PC-9 (cell line): Measurements from ENCODE around the gene EPB41L5. TPM values are rescaled to one million over a fixed set of nuclear protein-coding genes. Genes with fewer than 3 reads are reported as not detected.

ENCODE experiments used
- BruUV-seq: library from RNA; stranded (reverse); fragments of 400-500 nt; replicated peaks from 2 replicates; lab custom pipeline; 2021; lab: Mats Ljungman, UMichigan
- CTCF ChIA-PET: fragments of 300-600 bp; sonication (Branson Sonifier 250); formaldehyde crosslinking; loops from one replicate; lab custom pipeline; 2022; ENCODE audit warnings: antibody characterized with exemption; lab: Charles Lee
- POLR2A ChIA-PET: fragments of 300-600 bp; sonication (Branson Sonifier 250); formaldehyde crosslinking; loops from one replicate; lab custom pipeline; 2022; ENCODE audit warnings: antibody characterized with exemption; ENCODE audit not compliant: unreplicated experiment; lab: Charles Lee
- DNase-seq, 2 experiments: peaks; one replicate each; pipeline versions ENCODE4 v3.0.0 to v3.0.0-alpha.2; 2015 to 2022; ENCODE audit warnings: mixed read lengths in 1 of 2
- H2AFZ ChIP-seq: fragments of 200-600 bp; sonication (generic); 2 replicates; pipeline ENCODE4 v1.8.1; 2017; ENCODE audit warnings: antibody characterized with exemption
- H3F3A ChIP-seq: fragments of 200-600 bp; sonication (generic); 2 replicates; pipeline ENCODE4 v1.8.1; 2017; ENCODE audit warnings: antibody characterized with exemption, mild to moderate bottlenecking, low read depth; ENCODE audit not compliant: insufficient read depth
- H3K27ac ChIP-seq: fragments of 200-600 bp; sonication (generic); 2 replicates; pipeline ENCODE4 v1.6.1; 2016; ENCODE audit warnings: mixed run types
- H3K27me3 ChIP-seq: fragments of 200-600 bp; sonication (generic); 2 replicates; pipeline ENCODE4 v1.6.1; 2016; ENCODE audit warnings: low read depth, mixed run types; ENCODE audit not compliant: insufficient read depth
- H3K36me3 ChIP-seq: fragments of 200-600 bp; sonication (generic); 2 replicates; pipeline ENCODE4 v1.6.1; 2016; ENCODE audit warnings: low read depth, mixed run types
- H3K4me1 ChIP-seq: fragments of 200-600 bp; sonication (generic); replicated peaks from 2 replicates; pipeline ENCODE4 v1.6.1; 2016; ENCODE audit warnings: mixed run types; ENCODE audit not compliant: insufficient read depth
- H3K4me2 ChIP-seq: fragments of 200-600 bp; sonication (generic); 2 replicates; pipeline ENCODE4 v1.6.1; 2017; ENCODE audit warnings: mixed run types
- H3K4me3 ChIP-seq: fragments of 200-600 bp; sonication (generic); 2 replicates; pipeline ENCODE4 v1.6.1; 2016; ENCODE audit warnings: mixed run types
- H3K79me2 ChIP-seq: fragments of 200-600 bp; sonication (generic); 2 replicates; pipeline ENCODE4 v1.6.1; 2017; ENCODE audit warnings: low read depth, mixed run types
- H3K9me2 ChIP-seq: fragments of 200-600 bp; sonication (generic); 2 replicates; pipeline ENCODE4 v1.8.1; 2017; ENCODE audit warnings: mild to moderate bottlenecking; ENCODE audit not compliant: insufficient read depth
- H3K9me3 ChIP-seq: fragments of 200-600 bp; sonication (generic); 2 replicates; pipeline ENCODE4 v1.8.1; 2016; ENCODE audit warnings: low read depth; ENCODE audit not compliant: insufficient read depth
- H4K20me1 ChIP-seq: fragments of 200-600 bp; sonication (generic); 2 replicates; pipeline ENCODE4 v1.8.1; 2017; ENCODE audit not compliant: insufficient read depth
- CTCF ChIP-seq: fragments of 200-600 bp; sonication (generic); conservative IDR thresholded peaks from 2 replicates; pipeline ENCODE4 v1.6.1; 2017; ENCODE audit warnings: mixed run types, antibody characterized with exemption, mild to moderate bottlenecking, moderate library complexity
- EZH2 ChIP-seq: fragments of 200-600 bp; sonication (generic); IDR thresholded peaks from 2 replicates; pipeline ENCODE4 v1.8.0; 2017; ENCODE audit warnings: antibody characterized with exemption, low read depth
- intact Hi-C: fragments of 100-400 bp; cut with micrococcal nuclease; formaldehyde crosslinking; loops from one replicate; pipeline ENCODE4 v1.10.0; 2022; ENCODE audit not compliant: unreplicated experiment
- total RNA-seq: library from RNA; stranded (reverse); gene quantifications from 2 replicates; pipeline ENCODE4 v1.2.3, GENCODE V29; 2021

EPB41L5 gene
- total RNA-seq, 1 experiment from 2014 or later, result 18.4 TPM

DNA sequence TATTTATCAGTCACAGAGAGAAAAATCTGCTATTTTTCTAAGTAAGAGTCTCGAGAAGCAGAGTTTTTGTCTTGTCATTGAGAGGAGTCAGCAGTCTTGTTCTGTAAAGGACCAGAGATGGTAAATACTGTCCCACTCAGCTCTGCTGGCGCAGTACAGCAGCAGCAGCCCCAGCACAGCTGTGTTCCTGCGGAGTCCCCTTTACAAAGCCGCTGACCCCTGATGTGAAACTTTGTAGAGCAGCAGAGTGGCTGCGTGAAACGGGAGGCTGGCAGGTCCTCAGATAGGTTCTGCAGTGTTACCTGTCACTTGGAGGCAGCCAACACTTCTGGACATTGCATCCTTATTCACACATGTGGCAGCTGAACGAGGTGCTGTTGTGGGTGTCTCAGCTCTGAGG, 165.1 kb downstream of the EPB41L5 start:
- H3K36me3 ChIP-seq, result no peaks in the 10 kb centered on the region
- no peaks in the 10 kb centered on the region for H3K9me2 ChIP-seq
- H3K27me3 ChIP-seq, result no peaks in the 10 kb centered on the region
- H3K4me1 ChIP-seq, result no peaks in the 10 kb centered on the region
- no peaks in the 10 kb centered on the region for H4K20me1 ChIP-seq
- no peak overlapping the region for H3K27ac ChIP-seq
- no peak for DNase-seq
- H3K4me3 ChIP-seq, result no peak overlapping the region
- TF ChIP-seq EZH2, result no peak
- no peak for TF ChIP-seq CTCF
- POLR2A ChIA-PET, result no interaction called here
- H2AFZ ChIP-seq, result no peak overlapping the region
- no peaks in the 10 kb centered on the region for H3K79me2 ChIP-seq
- BruUV-seq, result no TSS peak
- CTCF ChIA-PET, result interaction anchor here (0.6 kb wide), 2 partner anchors 533 to 906 kb away, joined by 4 to 7 read pairs; no protein-coding TSS in a partner anchor
- no peaks in the 10 kb centered on the region for H3F3A ChIP-seq
- intact Hi-C loops, result loop anchor here (5.0 kb wide), 3 partner anchors 166 to 771 kb away; partner anchors contain the start of gene EPB41L5
- H3K4me2 ChIP-seq, result no peak overlapping the region
- H3K9me3 ChIP-seq, result no peaks in the 10 kb centered on the region

DNA sequence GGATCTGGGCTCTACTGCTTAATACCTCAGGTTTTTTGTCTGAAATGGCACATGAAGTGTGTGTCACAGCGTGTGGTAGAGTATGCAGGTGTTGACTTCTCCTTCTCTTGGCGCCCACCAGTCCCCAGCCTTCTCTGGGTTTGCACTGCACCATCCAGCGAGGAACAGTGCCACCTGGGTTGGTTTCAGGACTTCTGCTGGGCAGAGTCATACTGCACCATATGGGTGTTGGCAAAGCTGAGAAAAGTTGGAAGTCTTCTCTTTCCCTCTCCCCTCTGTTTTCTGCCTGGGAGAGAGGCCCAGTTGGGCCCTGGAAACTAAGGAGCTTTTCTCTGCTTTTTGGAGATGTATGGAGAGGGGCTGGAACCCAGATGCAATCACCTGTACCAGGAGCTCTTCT, 166.5 kb downstream of the EPB41L5 start:
- intact Hi-C loops, result loop anchor here (5.0 kb wide), 3 partner anchors 167 to 772 kb away; partner anchors contain the start of gene EPB41L5
- H3K27me3 ChIP-seq, result no peaks in the 10 kb centered on the region
- no peaks in the 10 kb centered on the region for H4K20me1 ChIP-seq
- no peaks in the 10 kb centered on the region for H3K4me1 ChIP-seq
- TF ChIP-seq CTCF, result no peak
- TF ChIP-seq EZH2, result no peak
- H3K36me3 ChIP-seq, result no peaks in the 10 kb centered on the region
- ChIA-PET CTCF (no interaction called here), POLR2A (interaction anchor here (0.7 kb wide), 1 partner anchor 500 kb away, joined by 4 read pairs; no protein-coding TSS in a partner anchor)
- no peaks in the 10 kb centered on the region for H3F3A ChIP-seq
- H3K9me3 ChIP-seq, result no peaks in the 10 kb centered on the region
- no peak overlapping the region for H3K4me3 ChIP-seq
- no peaks in the 10 kb centered on the region for H3K9me2 ChIP-seq
- H2AFZ ChIP-seq, result no peak overlapping the region
- BruUV-seq, result no TSS peak
- DNase-seq, result no peak
- H3K27ac ChIP-seq, result no peak overlapping the region
- H3K4me2 ChIP-seq, result no peak overlapping the region
- H3K79me2 ChIP-seq, result no peaks in the 10 kb centered on the region

DNA sequence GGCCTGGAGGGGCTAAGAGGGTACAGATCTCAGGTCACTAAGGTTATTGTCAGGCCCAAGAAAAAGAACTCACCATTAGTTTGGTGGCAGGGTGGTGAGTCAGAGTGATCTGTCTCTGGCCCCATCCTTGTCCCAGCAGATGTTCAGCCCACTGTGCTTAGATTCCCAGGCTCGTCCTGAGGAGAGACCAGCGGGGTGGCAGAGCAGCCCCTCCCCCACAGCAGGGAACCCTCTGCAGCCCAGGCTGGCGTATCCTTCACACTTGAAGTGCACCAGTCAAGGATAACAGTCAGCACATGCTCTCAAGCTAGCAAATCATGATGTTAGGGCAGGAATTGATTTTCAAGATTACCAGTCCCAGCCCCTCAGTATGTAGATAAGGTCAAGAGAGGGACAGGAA, 167.2 kb downstream of the EPB41L5 start:
- ChIA-PET CTCF (interaction anchor here (0.5 kb wide), 1 partner anchor 15 kb away, joined by 9 read pairs; no protein-coding TSS in a partner anchor), POLR2A (interaction anchor here (0.7 kb wide), 1 partner anchor 500 kb away, joined by 4 read pairs; no protein-coding TSS in a partner anchor)
- no peaks in the 10 kb centered on the region for H3K27me3 ChIP-seq
- DNase-seq, result no peak
- no peaks in the 10 kb centered on the region for H3K9me2 ChIP-seq
- H2AFZ ChIP-seq, result no peak overlapping the region
- H3K4me1 ChIP-seq, result no peaks in the 10 kb centered on the region
- no peak for TF ChIP-seq CTCF
- no peak for TF ChIP-seq EZH2
- no peaks in the 10 kb centered on the region for H3F3A ChIP-seq
- intact Hi-C loops, result no loop called here
- no peaks in the 10 kb centered on the region for H3K79me2 ChIP-seq
- H3K4me2 ChIP-seq, result no peak overlapping the region
- H3K36me3 ChIP-seq, result no peaks in the 10 kb centered on the region
- BruUV-seq, result no TSS peak
- H3K27ac ChIP-seq, result no peak overlapping the region
- no peaks in the 10 kb centered on the region for H3K9me3 ChIP-seq
- H4K20me1 ChIP-seq, result no peaks in the 10 kb centered on the region
- H3K4me3 ChIP-seq, result no peak overlapping the region
